ENCODE measurements around the gene EFCC1. TPM values are rescaled to one million over a fixed set of nuclear protein-coding genes. Genes with fewer than 3 reads are reported as not detected.

The EFCC1 gene
- 0.05 and 0.08 TPM in 2 replicates for total RNA-seq (2014; rRNA removed; shearing (Covaris generic))

GRCh38 chr3:129001101-129001805 is at the start of gene EFCC1:
EFCC1 (plus strand) TSS chr3:129001304; CDS start chr3:129001629, 325 bp downstream.
- Histone ChIP-seq H3K27ac (no peak within 1 kb of the TSS), H3K36me3 (no peaks in the 10 kb centered on the region), H3K27me3 (no peaks in the 10 kb centered on the region), H3K4me3 (peak within 1 kb of the TSS; percentile 50), H3K4me1 (no peaks in the 10 kb centered on the region), H3K9me3 (replicated peaks) (peaks cover 7% of the 10 kb centered on the region; the same call in 1 of the 2 replicates)
- DNase-seq = peak; percentile 19 to 25

GRCh38 chr3:128956440-128956839 is 44.7 kb upstream of the EFCC1 start:
- no peak overlapping the region for H3K27ac ChIP-seq
- H3K9me3 ChIP-seq (replicated peaks) = no peaks in the 10 kb centered on the region
- no peaks in the 10 kb centered on the region for H3K27me3 ChIP-seq
- no peak overlapping the region for H3K4me3 ChIP-seq
- no peak for DNase-seq
- no peaks in the 10 kb centered on the region for H3K4me1 ChIP-seq
- no peaks in the 10 kb centered on the region for H3K36me3 ChIP-seq

GRCh38 chr3:128965280-128965679 is 35.8 kb upstream of the EFCC1 start:
- no peaks in the 10 kb centered on the region for H3K9me3 ChIP-seq (replicated peaks)
- H3K27me3 ChIP-seq = peaks cover 3% of the 10 kb centered on the region; the same call in 1 of the 2 replicates
- no peaks in the 10 kb centered on the region for H3K36me3 ChIP-seq
- DNase-seq = no peak
- H3K27ac ChIP-seq = no peak overlapping the region
- H3K4me3 ChIP-seq = no peak overlapping the region
- H3K4me1 ChIP-seq = no peaks in the 10 kb centered on the region

- H3K27ac ChIP-seq = no peak overlapping the region
- no peak overlapping the region for H3K4me3 ChIP-seq
- no peaks in the 10 kb centered on the region for H3K36me3 ChIP-seq
- H3K9me3 ChIP-seq (replicated peaks) = no peaks in the 10 kb centered on the region
- peaks cover 3% of the 10 kb centered on the region; the same call in 1 of the 2 replicates for H3K27me3 ChIP-seq
- no peak for DNase-seq
- no peaks in the 10 kb centered on the region for H3K4me1 ChIP-seq
Observed at GRCh38 chr3:128965818-128966217, 35.3 kb upstream of the EFCC1 start.

GRCh38 chr3:128967748-128968355 is 33.3 kb upstream of the EFCC1 start:
- Histone ChIP-seq H3K9me3 (replicated peaks) (no peaks in the 10 kb centered on the region), H3K27me3 (peaks cover 3% of the 10 kb centered on the region; the same call in 1 of the 2 replicates)

GRCh38 chr3:128969993-128970739 is 30.9 kb upstream of the EFCC1 start:
- H3K27me3 ChIP-seq = peaks cover 3% of the 10 kb centered on the region; the same call in 1 of the 2 replicates
- no peak overlapping the region for H3K4me3 ChIP-seq
- no peaks in the 10 kb centered on the region for H3K9me3 ChIP-seq (replicated peaks)
- H3K4me1 ChIP-seq = no peaks in the 10 kb centered on the region
- H3K36me3 ChIP-seq = no peaks in the 10 kb centered on the region
- DNase-seq = peak; percentile 43 to 73
- no peak overlapping the region for H3K27ac ChIP-seq

More at GRCh38 chr3:128967748-128968355, 33.3 kb upstream of the EFCC1 start:
- H3K4me1 ChIP-seq = no peaks in the 10 kb centered on the region
- no peak overlapping the region for H3K4me3 ChIP-seq
- no peaks in the 10 kb centered on the region for H3K36me3 ChIP-seq
- no peak overlapping the region for H3K27ac ChIP-seq
- no peak for DNase-seq

- H3K27me3 ChIP-seq = peaks cover 3% of the 10 kb centered on the region; the same call in 1 of the 2 replicates
- H3K4me3 ChIP-seq = no peak overlapping the region
- H3K4me1 ChIP-seq = no peaks in the 10 kb centered on the region
- H3K27ac ChIP-seq = no peak overlapping the region
- no peak for DNase-seq
- H3K9me3 ChIP-seq (replicated peaks) = no peaks in the 10 kb centered on the region
- H3K36me3 ChIP-seq = no peaks in the 10 kb centered on the region
Observed at GRCh38 chr3:128970740-128971047, 30.4 kb upstream of the EFCC1 start.

- H3K27ac ChIP-seq = no peak overlapping the region
Observed at GRCh38 chr3:128971421-128972100, 29.5 kb upstream of the EFCC1 start.

GRCh38 chr3:128973988-128974564 is 27.0 kb upstream of the EFCC1 start:
- H3K27ac ChIP-seq = no peak overlapping the region
- no peaks in the 10 kb centered on the region for H3K4me1 ChIP-seq
- no peaks in the 10 kb centered on the region; the same call in 1 of the 2 replicates for H3K27me3 ChIP-seq
- H3K36me3 ChIP-seq = no peaks in the 10 kb centered on the region
- no peaks in the 10 kb centered on the region for H3K9me3 ChIP-seq (replicated peaks)
- DNase-seq = no peak
- no peak overlapping the region for H3K4me3 ChIP-seq

More at GRCh38 chr3:128971421-128972100, 29.5 kb upstream of the EFCC1 start:
- Histone ChIP-seq H3K9me3 (replicated peaks) (no peaks in the 10 kb centered on the region), H3K27me3 (no peaks in the 10 kb centered on the region; the same call in 1 of the 2 replicates), H3K4me3 (no peak overlapping the region), H3K36me3 (no peaks in the 10 kb centered on the region), H3K4me1 (no peaks in the 10 kb centered on the region)
- no peak for DNase-seq

GRCh38 chr3:128975276-128975675 is 25.8 kb upstream of the EFCC1 start:
- no peaks in the 10 kb centered on the region; the same call in 1 of the 2 replicates for H3K27me3 ChIP-seq
- H3K27ac ChIP-seq = no peak overlapping the region
- no peak for DNase-seq
- no peak overlapping the region for H3K4me3 ChIP-seq
- no peaks in the 10 kb centered on the region for H3K9me3 ChIP-seq (replicated peaks)
- no peaks in the 10 kb centered on the region for H3K4me1 ChIP-seq
- no peaks in the 10 kb centered on the region for H3K36me3 ChIP-seq

GRCh38 chr3:128983293-128984069 is 17.6 kb upstream of the EFCC1 start:
- Histone ChIP-seq H3K4me1 (peaks cover 14% of the 10 kb centered on the region), H3K9me3 (replicated peaks) (no peaks in the 10 kb centered on the region), H3K36me3 (no peaks in the 10 kb centered on the region), H3K27me3 (no peaks in the 10 kb centered on the region), H3K4me3 (no peak overlapping the region), H3K27ac (no peak overlapping the region)
- DNase-seq = peak; percentile 68 to 75

GRCh38 chr3:128984596-128984995 is 16.5 kb upstream of the EFCC1 start:
- Histone ChIP-seq H3K36me3 (no peaks in the 10 kb centered on the region), H3K27me3 (no peaks in the 10 kb centered on the region), H3K9me3 (replicated peaks) (no peaks in the 10 kb centered on the region), H3K27ac (no peak overlapping the region), H3K4me1 (peaks cover 14% of the 10 kb centered on the region), H3K4me3 (no peak overlapping the region)
- no peak for DNase-seq

GRCh38 chr3:128987302-128988100 is 13.6 kb upstream of the EFCC1 start:
- H3K27me3 ChIP-seq = no peaks in the 10 kb centered on the region
- H3K4me1 ChIP-seq = peaks cover 14% of the 10 kb centered on the region
- H3K36me3 ChIP-seq = no peaks in the 10 kb centered on the region
- H3K9me3 ChIP-seq (replicated peaks) = no peaks in the 10 kb centered on the region
- H3K4me3 ChIP-seq = no peak overlapping the region
- no peak overlapping the region for H3K27ac ChIP-seq
- no peak for DNase-seq
